ENCODE measurements around the gene CDKN2B. TPM values are rescaled to one million over a fixed set of nuclear protein-coding genes. Genes with fewer than 3 reads are reported as not detected.

The CDKN2B gene
- total and polyA plus RNA-seq, 2 of the 13 experiments (the other 11 are each of a cell fraction or from before 2014, with no cell fraction given) = 1.4 to 1.5 TPM

DNA sequence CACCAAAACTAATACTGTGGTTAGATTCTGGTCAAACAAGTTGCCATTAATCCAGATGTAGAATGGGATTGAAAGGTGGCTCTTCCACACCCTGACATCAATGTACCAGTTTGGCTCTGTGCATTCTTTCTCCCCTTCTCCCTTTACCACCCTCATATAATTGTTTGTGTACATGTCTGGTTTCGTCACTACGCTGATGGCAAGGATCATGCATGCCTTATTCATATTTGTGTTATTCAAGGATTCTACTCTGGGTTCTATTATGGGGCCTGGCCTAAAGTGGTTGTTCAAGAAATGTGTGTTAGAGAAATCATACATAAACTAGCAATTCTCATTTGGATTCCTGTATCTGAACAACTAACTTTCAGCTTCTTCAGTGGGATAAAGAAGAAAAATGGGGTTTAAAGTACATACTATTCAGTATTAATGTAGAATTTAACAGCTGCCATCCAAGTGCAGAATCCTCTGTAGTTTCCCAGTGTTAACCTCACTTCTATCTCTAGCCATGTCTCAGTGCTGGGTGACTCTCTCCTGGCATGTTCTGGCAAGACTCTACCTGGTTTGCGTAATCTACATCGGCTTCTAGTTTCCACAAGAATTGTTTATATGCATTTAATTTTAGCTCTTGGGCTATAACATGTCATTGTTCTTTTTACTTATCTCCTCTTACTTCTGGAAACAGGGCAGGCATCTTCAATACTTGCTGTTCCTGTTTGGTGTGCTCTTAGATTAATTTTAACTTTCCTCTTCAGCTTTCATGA, 27.9 kb upstream of the CDKN2B start (continued):
- TF ChIP-seq ZNF713 (CRISPR knock-in tag; IDR thresholded peaks at IDR 0.05) (no peak), TFAP4 (IDR thresholded peaks at IDR 0.05; ENCODE audit: borderline replicate concordance, low read depth) (no peak), MYNN (CRISPR knock-in tag; IDR thresholded peaks at IDR 0.05; ENCODE audit: low read depth) (no peak)

DNA sequence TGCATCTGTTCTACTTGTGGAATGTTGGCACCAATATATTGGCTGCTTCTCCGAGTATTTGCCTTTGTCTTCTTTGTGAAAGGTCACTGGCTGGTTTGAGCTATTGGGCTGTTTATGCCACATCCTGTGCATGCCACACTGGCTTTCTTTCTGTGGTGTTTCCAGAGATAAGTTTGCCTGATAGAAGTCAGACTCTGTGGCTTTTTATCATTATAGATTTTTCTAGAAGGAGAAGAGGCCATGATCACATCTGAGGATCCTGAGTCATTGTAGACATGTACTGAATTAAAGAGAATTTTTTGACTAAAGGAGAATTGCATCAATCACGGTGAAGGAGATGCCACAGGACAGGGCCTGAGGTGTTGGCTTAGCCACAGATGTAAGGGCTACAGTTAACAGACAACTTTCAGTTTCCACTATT, 26.5 kb upstream of the CDKN2B start:
- Histone ChIP-seq H3K4me2 (ENCODE audit: low read depth, low read length) (no peak overlapping the region), H3K79me2 (ENCODE audit: insufficient read depth, low read length) (no peaks in the 10 kb centered on the region), H3K9ac (ENCODE audit: insufficient read depth, low read depth, low read length) (no peak overlapping the region), H4K20me1 (ENCODE audit: insufficient read depth, low read length) (no peaks in the 10 kb centered on the region), H3K4me3 (replicated peaks in 1 of 3; ENCODE audit: insufficient read depth in 1 of 3, low read depth in 2 of 3, low read length in 3 of 3) (no peak overlapping the region), H3K27ac (ENCODE audit: extremely low read length, insufficient read depth, low read length) (no peak overlapping the region), H3K27me3 (ENCODE audit: control insufficient read depth in 1 of 2, insufficient read depth in 2 of 2, low read length in 2 of 2) (no peaks in the 10 kb centered on the region), H2AFZ (ENCODE audit: low read length) (no peak overlapping the region), H3K36me3 (replicated peaks in 1 of 2; ENCODE audit: control insufficient read depth in 1 of 2, insufficient read depth in 2 of 2, low read length in 2 of 2) (no peaks in the 10 kb centered on the region), H3K9me3 (ENCODE audit: low read length) (no peaks in the 10 kb centered on the region), H3K4me1 (ENCODE audit: insufficient read depth, low read length) (peaks cover 6% of the 10 kb centered on the region; the same call in 1 of the 2 replicates)
- BruUV-seq (replicated peaks) = no TSS peak
- CTCF ChIA-PET (ENCODE audit: low intra/inter-chr PET ratio, low total read pairs) = no interaction called here
- intact Hi-C loops (cut with micrococcal nuclease; ENCODE audit: unreplicated experiment) = loop anchor here (5.0 kb wide), 1 partner anchor 82 kb away; no protein-coding TSS in a partner anchor
- POLR2A ChIA-PET = no interaction called here
- FAIRE-seq = no peak
- no peak for DNase-seq (ENCODE audit: low spot score)
- in situ Hi-C loops (cut with HindIII; ENCODE audit: extremely low pct_ligation_motif_present, low pct_unique_long_range_greater_than_20kb) = loop anchor here (10.0 kb wide), 1 partner anchor 221 kb away; no protein-coding TSS in a partner anchor
- TF ChIP-seq ZSCAN29 (CRISPR knock-in tag; conservative IDR thresholded peaks at IDR 0.05) = no peak
- TF ChIP-seq WIZ (CRISPR knock-in tag; IDR thresholded peaks at IDR 0.05) = no peak
- TF ChIP-seq SNAPC4 (CRISPR knock-in tag; IDR thresholded peaks at IDR 0.05) = no peak
- TF ChIP-seq NR2F2 (IDR thresholded peaks at IDR 0.05; ENCODE audit: borderline replicate concordance, low read depth) = no peak
- TF ChIP-seq ZNF567 (CRISPR knock-in tag; IDR thresholded peaks at IDR 0.05; ENCODE audit: borderline replicate concordance) = no peak
- no peak for TF ChIP-seq NFATC3 (CRISPR knock-in tag; IDR thresholded peaks at IDR 0.05)
- no peak for TF ChIP-seq FOXO1 (CRISPR knock-in tag; IDR thresholded peaks at IDR 0.05)
- no peak for TF ChIP-seq NR0B2 (CRISPR knock-in tag; IDR thresholded peaks at IDR 0.05)
- TF ChIP-seq ZSCAN31 (CRISPR knock-in tag; IDR thresholded peaks at IDR 0.05; ENCODE audit: low read depth) = no peak
- TF ChIP-seq SSRP1 (CRISPR knock-in tag; IDR thresholded peaks at IDR 0.05) = no peak
- no peak for ATAC-seq
- 0% methylated on average over 1 of the region's 2 CpGs for WGBS (ENCODE audit: low lambda C conversion rate)
